Smooth muscle cell (in vitro differentiated cells): Measurements from ENCODE around the gene STK39. TPM values are rescaled to one million over a fixed set of nuclear protein-coding genes. Genes with fewer than 3 reads are reported as not detected.

Experiments
- DNase-seq: peaks from one replicate; lab custom pipeline; 2025; ENCODE audit not compliant: unreplicated experiment; lab: John Stamatoyannopoulos, UW
- H2AFZ ChIP-seq: fragments of 200-600 bp; sonication (generic); 2 replicates; pipeline ENCODE4 v1.6.0; 2016; ENCODE audit warnings: antibody characterized with exemption, low read depth, mild to moderate bottlenecking
- H3F3A ChIP-seq: fragments of 200-600 bp; sonication (generic); 2 replicates; pipeline ENCODE4 v1.6.0; 2017; ENCODE audit warnings: antibody characterized with exemption, low read depth
- H3K27ac ChIP-seq: fragments of 200-600 bp; sonication (generic); 2 replicates; pipeline ENCODE4 v1.5.1; 2016; ENCODE audit warnings: low read depth, mild to moderate bottlenecking
- H3K27me3 ChIP-seq: fragments of 200-600 bp; sonication (generic); 2 replicates; pipeline ENCODE4 v1.6.1; 2016; ENCODE audit warnings: low read depth, mild to moderate bottlenecking
- H3K36me3 ChIP-seq: fragments of 200-600 bp; sonication (generic); 2 replicates; pipeline ENCODE4 v1.5.1; 2016; ENCODE audit warnings: low read depth
- H3K4me1 ChIP-seq: fragments of 200-600 bp; sonication (generic); 2 replicates; pipeline ENCODE4 v1.5.1; 2016; ENCODE audit warnings: low read depth
- H3K4me2 ChIP-seq: fragments of 200-600 bp; sonication (generic); 2 replicates; pipeline ENCODE4 v1.6.0; 2016; ENCODE audit warnings: mild to moderate bottlenecking
- H3K4me3 ChIP-seq: fragments of 200-600 bp; sonication (generic); 2 replicates; pipeline ENCODE4 v1.5.1; 2016; ENCODE audit warnings: mild to moderate bottlenecking
- H3K79me2 ChIP-seq: fragments of 200-600 bp; sonication (generic); 2 replicates; pipeline ENCODE4 v1.6.0; 2016; ENCODE audit warnings: low read depth, mild to moderate bottlenecking
- H3K9ac ChIP-seq: fragments of 200-600 bp; sonication (generic); 2 replicates; pipeline ENCODE4 v1.6.0; 2016; ENCODE audit warnings: low read depth
- H3K9me3 ChIP-seq: fragments of 200-600 bp; sonication (generic); replicated peaks from 2 replicates; pipeline ENCODE4 v1.5.1; 2016; ENCODE audit warnings: low read depth
- H4K20me1 ChIP-seq: fragments of 200-600 bp; sonication (generic); 2 replicates; pipeline ENCODE4 v1.6.0; 2016; ENCODE audit warnings: low read depth
- WGBS: methylation state at CpG from one replicate; pipeline ENCODE4 v1.1.7; 2016; ENCODE audit warnings: low lambda C conversion rate; 5-methylcytosine and 5-hydroxymethylcytosine counted together
- polyA plus RNA-seq: library from polyadenylated mRNA; unstranded; fragments of >200 nt; fragmentation: Nextera tagmentation; extraction: Ambion mirVana; gene quantifications from 2 replicates; pipeline ENCODE4 v1.2.1, GENCODE V29; 2016
- total RNA-seq: library from RNA; depleted of rRNA; stranded (reverse); fragments of >200 nt; gene quantifications from 2 replicates; pipeline ENCODE4 v1.2.3, GENCODE V29; 2014
- TF ChIP-seq, protein P1 (sequence below): fragments of 200-600 bp; sonication (generic); IDR thresholded peaks from 2 replicates; pipeline ENCODE4 v1.5.1; 2017; ENCODE audit warnings: borderline replicate concordance, mild to moderate bottlenecking, antibody characterized with exemption; ENCODE audit not compliant: insufficient read depth, poor library complexity, severe bottlenecking

Gene STK39
- total and polyA plus RNA-seq, 2 experiments from 2014 or later: 21.1 to 37.8 TPM

DNA sequence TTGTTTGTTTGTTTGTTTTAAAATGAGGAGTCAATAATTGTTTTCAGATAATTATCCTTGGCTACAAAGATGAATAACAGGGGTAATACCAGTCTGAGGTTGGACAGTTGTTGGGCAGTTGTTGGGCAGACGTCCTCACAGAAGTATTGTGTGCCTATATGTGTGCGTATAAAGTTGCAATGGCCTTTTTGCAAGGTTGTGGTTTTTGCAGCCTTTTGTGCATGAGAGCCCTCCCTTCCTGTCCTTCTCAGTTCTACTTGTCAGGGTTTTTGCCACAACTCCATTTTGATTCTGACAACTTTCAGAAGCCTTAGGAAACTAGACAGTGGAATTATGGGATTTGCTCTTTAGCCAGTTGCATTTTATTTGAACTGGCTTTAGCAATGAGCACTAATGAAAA, 6.0 kb upstream of the STK39 start:
- peaks cover 8% of the 10 kb centered on the region for H3K4me1 ChIP-seq
- no peaks in the 10 kb centered on the region for H3F3A ChIP-seq
- no peak overlapping the region for H3K4me2 ChIP-seq
- H4K20me1 ChIP-seq: no peaks in the 10 kb centered on the region
- H2AFZ ChIP-seq: no peak overlapping the region
- H3K4me3 ChIP-seq: no peak overlapping the region
- no peak overlapping the region for H3K9ac ChIP-seq
- TF ChIP-seq, protein P1, sequence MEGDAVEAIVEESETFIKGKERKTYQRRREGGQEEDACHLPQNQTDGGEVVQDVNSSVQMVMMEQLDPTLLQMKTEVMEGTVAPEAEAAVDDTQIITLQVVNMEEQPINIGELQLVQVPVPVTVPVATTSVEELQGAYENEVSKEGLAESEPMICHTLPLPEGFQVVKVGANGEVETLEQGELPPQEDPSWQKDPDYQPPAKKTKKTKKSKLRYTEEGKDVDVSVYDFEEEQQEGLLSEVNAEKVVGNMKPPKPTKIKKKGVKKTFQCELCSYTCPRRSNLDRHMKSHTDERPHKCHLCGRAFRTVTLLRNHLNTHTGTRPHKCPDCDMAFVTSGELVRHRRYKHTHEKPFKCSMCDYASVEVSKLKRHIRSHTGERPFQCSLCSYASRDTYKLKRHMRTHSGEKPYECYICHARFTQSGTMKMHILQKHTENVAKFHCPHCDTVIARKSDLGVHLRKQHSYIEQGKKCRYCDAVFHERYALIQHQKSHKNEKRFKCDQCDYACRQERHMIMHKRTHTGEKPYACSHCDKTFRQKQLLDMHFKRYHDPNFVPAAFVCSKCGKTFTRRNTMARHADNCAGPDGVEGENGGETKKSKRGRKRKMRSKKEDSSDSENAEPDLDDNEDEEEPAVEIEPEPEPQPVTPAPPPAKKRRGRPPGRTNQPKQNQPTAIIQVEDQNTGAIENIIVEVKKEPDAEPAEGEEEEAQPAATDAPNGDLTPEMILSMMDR: no peak
- WGBS: 90% methylated on average over 2 of the region's 2 CpGs
- H3K79me2 ChIP-seq: no peaks in the 10 kb centered on the region
- DNase-seq: no peak
- H3K9me3 ChIP-seq: no peaks in the 10 kb centered on the region
- H3K27me3 ChIP-seq: no peaks in the 10 kb centered on the region
- H3K36me3 ChIP-seq: no peaks in the 10 kb centered on the region
- H3K27ac ChIP-seq: no peak overlapping the region

GRCh38 chr2:168252976-168253375, 5.6 kb upstream of the STK39 start:
- H4K20me1 ChIP-seq: no peaks in the 10 kb centered on the region
- no peaks in the 10 kb centered on the region for H3K27me3 ChIP-seq
- DNase-seq: no peak
- no peak overlapping the region for H3K9ac ChIP-seq
- no peaks in the 10 kb centered on the region for H3K79me2 ChIP-seq
- H3K4me3 ChIP-seq: no peak overlapping the region
- no peak overlapping the region for H3K4me2 ChIP-seq
- no peak overlapping the region for H3K27ac ChIP-seq
- H3K9me3 ChIP-seq: no peaks in the 10 kb centered on the region
- no peaks in the 10 kb centered on the region for H3K36me3 ChIP-seq
- TF ChIP-seq, protein P1: no peak
- H3K4me1 ChIP-seq: peaks cover 11% of the 10 kb centered on the region
- H3F3A ChIP-seq: no peaks in the 10 kb centered on the region
- no peak overlapping the region for H2AFZ ChIP-seq

- H3K27ac ChIP-seq: peak overlapping the region; percentile 59
- H3F3A ChIP-seq: peaks cover 6% of the 10 kb centered on the region
- 1% methylated on average over 46 of the region's 95 CpGs for WGBS
- H3K4me3 ChIP-seq: peak overlapping the region; percentile 70
- TF ChIP-seq, protein P1: peak; percentile 25
- peaks cover 15% of the 10 kb centered on the region for H4K20me1 ChIP-seq
- peak overlapping the region; percentile 75 for H2AFZ ChIP-seq
- peaks cover 48% of the 10 kb centered on the region for H3K79me2 ChIP-seq
- DNase-seq: peak; percentile 48
- H3K9me3 ChIP-seq: no peaks in the 10 kb centered on the region
- H3K4me1 ChIP-seq: peaks cover 26% of the 10 kb centered on the region
- peak overlapping the region; percentile 98 for H3K4me2 ChIP-seq
- H3K9ac ChIP-seq: peak overlapping the region; percentile 63
- H3K36me3 ChIP-seq: no peaks in the 10 kb centered on the region
- H3K27me3 ChIP-seq: no peaks in the 10 kb centered on the region
Measured at GRCh38 chr2:168246483-168247340, 683 bp downstream of the STK39 start.
